HT-29 (cell line): ENCODE data around the gene PSD. TPM values are rescaled to one million over a fixed set of nuclear protein-coding genes. Genes with fewer than 3 reads are reported as not detected.

ENCODE experiments used
- DNase-seq: peaks from one replicate; pipeline ENCODE4 v3.0.0-alpha.2; 2015; ENCODE audit warnings: low spot score
- total RNA-seq: library from RNA; depleted of rRNA; stranded (reverse); fragments of >200 nt; shearing (Covaris generic); gene quantifications from 2 replicates; pipeline ENCODE4 v1.2.3, GENCODE V29; 2014

The PSD gene
- total RNA-seq, 1 experiment from 2014 or later, result 0.18 TPM

- DNase-seq, result no peak
Measured at GRCh38 chr10:102420181-102420713, 1.7 kb upstream of the PSD start.

GRCh38 chr10:102419269-102420180 is 940 bp upstream of the PSD start:
- DNase-seq, result peak; percentile 32

- no peak for DNase-seq
Measured at GRCh38 chr10:102416695-102417094, 1.9 kb downstream of the PSD start.

DNA sequence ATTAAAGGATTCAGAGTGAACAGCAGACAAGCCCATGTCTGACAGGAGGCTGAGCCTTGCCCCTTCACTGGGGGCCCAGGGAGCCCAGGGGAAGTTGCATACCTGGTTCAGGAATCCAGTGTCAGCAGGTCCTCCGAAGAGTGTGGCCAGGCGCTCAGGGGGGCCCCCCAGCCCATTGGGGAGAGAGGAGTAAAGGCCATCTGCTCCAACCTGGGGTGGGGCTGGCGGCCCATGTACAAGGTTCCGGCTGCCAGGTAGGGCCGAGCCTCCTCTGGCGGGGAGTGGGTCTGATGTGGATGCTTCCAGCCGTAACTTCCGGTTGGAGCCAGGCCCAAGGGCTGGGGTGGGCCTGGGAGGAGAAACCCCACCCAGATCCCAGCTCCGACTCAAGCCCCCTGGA is 2.3 kb downstream of the PSD start:
- DNase-seq, result no peak

- DNase-seq, result no peak
Measured at GRCh38 chr10:102414749-102415148, 3.8 kb downstream of the PSD start.

DNA sequence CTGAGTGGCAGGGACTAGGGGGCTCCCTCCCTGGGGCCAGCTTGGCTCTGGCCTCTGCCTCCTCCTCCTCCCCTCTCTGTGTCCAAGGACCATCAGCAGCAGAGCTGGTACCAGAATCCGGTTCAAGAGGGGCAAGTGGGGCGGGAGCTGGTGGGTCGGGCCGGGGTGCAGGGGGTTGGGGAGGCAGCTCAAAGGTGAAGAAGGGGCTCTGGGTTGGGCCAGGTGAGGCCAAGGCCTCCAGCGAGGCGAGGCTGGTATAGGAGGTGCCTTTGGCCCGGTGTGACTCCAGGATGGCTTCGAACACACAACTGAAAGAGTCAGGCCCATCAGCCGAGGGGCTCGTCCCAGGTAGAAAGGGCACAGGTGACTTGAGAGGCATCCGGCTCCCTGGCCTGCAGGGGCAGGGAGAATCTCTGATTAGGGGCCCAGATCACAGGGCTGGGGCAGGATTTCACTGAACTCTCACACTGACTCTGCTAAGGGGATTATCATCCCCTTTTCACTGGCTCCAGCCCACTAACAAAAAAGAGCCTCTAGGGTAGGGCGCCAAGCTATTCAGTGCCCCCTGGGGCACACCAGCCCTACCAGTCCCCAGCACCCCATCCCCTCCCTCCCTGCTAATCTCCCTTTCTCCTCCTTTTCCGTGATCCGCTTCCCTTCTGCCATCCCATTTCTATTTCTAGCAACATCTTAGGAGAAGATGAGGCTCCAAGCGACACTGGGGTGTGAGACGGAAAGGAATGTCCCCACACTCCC is 4.6 kb downstream of the PSD start:
- DNase-seq, result no peak

DNA sequence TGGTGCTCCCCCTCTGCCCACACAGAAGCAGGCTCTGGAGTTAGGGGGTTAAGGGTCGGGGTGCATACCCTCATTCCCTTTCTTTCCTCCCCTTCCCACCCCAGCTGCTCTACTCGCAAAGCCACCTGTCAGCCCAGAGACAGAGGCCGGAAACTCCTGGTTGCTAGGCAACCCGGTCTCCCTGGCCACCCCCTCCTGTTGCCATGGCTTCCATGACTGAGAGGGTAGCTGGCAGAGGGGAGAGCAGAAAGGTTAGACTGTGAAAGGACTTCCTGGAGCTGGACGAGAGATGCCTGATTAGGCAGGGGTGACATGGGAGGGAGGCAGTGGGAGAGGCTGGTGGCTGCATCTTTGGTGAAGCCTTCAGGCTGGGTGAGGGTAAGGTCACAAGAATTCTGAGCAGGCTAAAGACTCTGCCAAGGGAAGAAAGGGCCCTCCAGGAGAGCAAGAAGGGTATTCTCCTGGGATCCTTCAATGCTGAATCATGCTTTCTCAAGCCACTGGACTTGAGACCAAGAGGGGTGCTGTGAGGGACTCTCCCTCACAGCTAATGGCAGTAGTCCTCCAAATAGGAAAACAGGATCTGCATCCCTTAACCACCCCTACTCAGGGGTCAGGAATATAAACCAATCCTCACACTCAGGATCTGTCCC is 5.4 kb downstream of the PSD start:
- no peak for DNase-seq

- DNase-seq, result no peak
Measured at GRCh38 chr10:102412293-102412692, 6.3 kb downstream of the PSD start.

- no peak for DNase-seq
Measured at GRCh38 chr10:102411341-102412255, 7.0 kb downstream of the PSD start.

GRCh38 chr10:102410429-102411073 is 8.0 kb downstream of the PSD start:
- no peak for DNase-seq

DNA sequence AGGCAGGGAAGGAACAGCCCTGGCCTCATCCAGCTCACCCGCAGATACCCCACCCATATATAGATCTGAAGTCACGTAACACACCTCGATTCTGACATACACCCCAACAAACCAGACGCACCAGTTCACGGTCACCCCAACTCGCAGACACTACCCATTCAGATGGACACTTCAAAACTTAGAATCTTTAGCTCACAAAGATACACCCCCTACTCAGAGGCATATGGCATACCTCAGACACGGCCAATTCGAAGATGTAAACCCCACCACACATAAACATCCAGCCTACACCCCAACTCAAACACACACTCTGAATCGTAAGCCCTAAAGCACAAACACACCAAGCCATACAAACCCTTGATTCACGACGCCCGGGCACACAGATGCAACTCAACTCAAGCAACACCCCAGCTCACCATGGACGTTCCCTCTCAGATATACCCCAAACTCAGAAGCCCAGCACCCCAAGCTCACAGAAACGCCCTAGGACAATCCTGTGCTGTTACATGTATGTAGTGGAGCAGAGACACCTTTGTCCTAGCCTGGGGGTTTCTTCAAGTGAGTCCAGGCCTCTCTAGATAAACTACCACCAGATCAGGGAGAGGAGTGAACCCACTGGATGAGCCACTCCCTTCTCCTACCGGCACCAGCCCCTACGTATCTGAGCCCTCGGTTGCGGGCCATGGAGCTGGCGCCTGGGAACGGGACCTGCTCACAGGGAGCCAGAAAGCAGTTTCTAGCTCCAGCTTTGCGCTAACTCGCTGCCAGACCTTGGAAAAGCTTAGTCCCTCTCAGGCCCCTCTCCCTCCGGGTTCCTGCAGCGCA is 8.8 kb downstream of the PSD start:
- no peak for DNase-seq

- DNase-seq, result no peak
Measured at GRCh38 chr10:102408728-102409603, 9.6 kb downstream of the PSD start.

DNA sequence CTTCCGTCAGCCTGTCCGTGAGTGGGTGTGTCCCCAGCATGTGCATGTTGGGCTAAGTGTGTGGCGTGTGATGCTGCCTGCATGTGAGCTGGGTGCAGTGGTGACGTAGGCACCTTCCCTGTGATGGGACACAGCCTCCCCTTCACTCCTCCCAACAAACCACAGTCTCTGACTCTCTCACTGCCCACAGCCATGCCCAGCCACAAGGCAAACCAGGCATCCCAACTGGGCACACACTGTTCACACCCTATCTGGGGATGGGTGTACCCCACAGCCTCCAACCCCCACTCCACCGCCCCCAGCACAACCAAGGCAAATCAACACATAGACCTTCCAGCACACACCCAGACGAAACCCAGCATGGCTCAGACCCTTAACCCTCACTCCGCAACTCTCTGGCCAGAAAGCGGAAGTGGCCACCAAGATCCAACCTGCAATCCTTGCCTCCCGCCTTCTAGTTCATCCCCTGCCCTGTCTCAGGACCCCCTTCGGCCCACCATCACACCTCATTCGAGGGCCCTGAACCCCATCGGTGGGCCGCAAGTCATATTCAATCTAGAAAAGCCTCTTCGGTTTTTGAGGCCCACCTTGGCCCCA is 10.4 kb downstream of the PSD start:
- no peak for DNase-seq

GRCh38 chr10:102407425-102408130 is 11.0 kb downstream of the PSD start:
- DNase-seq, result no peak

GRCh38 chr10:102406815-102407214 is 11.8 kb downstream of the PSD start:
- DNase-seq, result no peak

DNA sequence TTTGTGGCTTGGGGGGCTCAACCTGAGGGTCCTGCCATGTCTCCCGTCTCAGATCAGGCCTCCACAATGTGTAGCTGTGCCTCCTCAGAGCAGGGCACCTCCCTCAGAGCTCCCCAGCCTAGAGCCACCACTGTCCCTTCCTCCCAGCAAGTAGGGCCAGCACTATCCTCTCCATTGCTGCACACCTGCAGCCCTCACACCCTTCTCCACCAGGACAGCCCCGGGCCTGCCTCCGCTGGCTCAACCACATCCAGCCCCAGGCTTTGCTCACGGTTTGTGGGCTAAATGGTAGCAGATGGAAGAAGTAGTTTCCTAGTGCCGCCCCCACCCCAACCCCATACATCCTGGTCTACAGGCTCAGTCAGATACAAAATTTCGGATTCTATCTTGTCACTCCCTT is 13.0 kb downstream of the PSD start:
- no peak for DNase-seq

GRCh38 chr10:102405108-102405571 is 13.4 kb downstream of the PSD start:
- no peak for DNase-seq
